HCT116 (cell line): ENCODE data around the gene RAD17.

ENCODE experiments used
- EGR1 ChIP-seq: IDR thresholded peaks from 2 replicates; pipeline ENCODE4 v1.6.1; 2012; ENCODE audit warnings: low read depth
- EZH2 ChIP-seq: fragments of 200-600 bp; sonication (generic); IDR thresholded peaks from 2 replicates; pipeline ENCODE4 v1.6.1; 2017; ENCODE audit warnings: antibody characterized with exemption, mixed run types
- EZH2phosphoT487 ChIP-seq: fragments of 200-600 bp; IDR thresholded peaks from 2 replicates; pipeline ENCODE4 v1.6.1; 2018; ENCODE audit warnings: antibody characterized with exemption, borderline replicate concordance
- FOSL1 ChIP-seq: IDR thresholded peaks from 2 replicates; pipeline ENCODE4 v1.6.1; 2012; ENCODE audit warnings: low read depth
- JUND ChIP-seq: IDR thresholded peaks from 2 replicates; pipeline ENCODE4 v1.6.1; 2012
- MAX ChIP-seq: IDR thresholded peaks from 2 replicates; pipeline ENCODE4 v1.6.1; 2012
- POLR2A ChIP-seq: IDR thresholded peaks from 2 replicates; pipeline ENCODE4 v1.7.0; 2011; ENCODE audit warnings: borderline replicate concordance; ENCODE audit not compliant: insufficient read depth, insufficient read length; ENCODE audit errors: extremely low read depth
- POLR2AphosphoS5 ChIP-seq: IDR thresholded peaks from 2 replicates; pipeline ENCODE4 v1.6.1; 2011; ENCODE audit warnings: mild to moderate bottlenecking, low read depth, low read length, moderate library complexity
- REST ChIP-seq: IDR thresholded peaks from 2 replicates; pipeline ENCODE4 v1.6.1; 2012; ENCODE audit warnings: low read depth
- SP1 ChIP-seq: IDR thresholded peaks from 2 replicates; pipeline ENCODE4 v1.6.1; 2012; ENCODE audit warnings: low read depth
- TF ChIP-seq, protein P1 (sequence below), 3 experiments: fragments of 200-600 bp in 1 of 3; sonication (generic) in 1 of 3; IDR thresholded peaks in 2 of 3; conservative IDR thresholded peaks in 1 of 3; 2 replicates each; pipeline ENCODE4 v1.5.1; 2012 to 2017; ENCODE audit warnings: low read depth in 2 of 3, low read length in 2 of 3, antibody characterized with exemption in 1 of 3, borderline replicate concordance in 1 of 3, control low read depth in 1 of 3, mild to moderate bottlenecking in 1 of 3, mixed read lengths in 1 of 3, mixed run types in 1 of 3, moderate library complexity in 1 of 3; ENCODE audit not compliant: insufficient read depth in 1 of 3

- TF ChIP-seq EGR1 (no peak), EZH2phosphoT487 (no peak), FOSL1 (no peak), EZH2 (no peak), REST (no peak), POLR2A (no peak), SP1 (no peak), MAX (no peak), POLR2AphosphoS5 (no peak), JUND (no peak)
- TF ChIP-seq, protein P1, sequence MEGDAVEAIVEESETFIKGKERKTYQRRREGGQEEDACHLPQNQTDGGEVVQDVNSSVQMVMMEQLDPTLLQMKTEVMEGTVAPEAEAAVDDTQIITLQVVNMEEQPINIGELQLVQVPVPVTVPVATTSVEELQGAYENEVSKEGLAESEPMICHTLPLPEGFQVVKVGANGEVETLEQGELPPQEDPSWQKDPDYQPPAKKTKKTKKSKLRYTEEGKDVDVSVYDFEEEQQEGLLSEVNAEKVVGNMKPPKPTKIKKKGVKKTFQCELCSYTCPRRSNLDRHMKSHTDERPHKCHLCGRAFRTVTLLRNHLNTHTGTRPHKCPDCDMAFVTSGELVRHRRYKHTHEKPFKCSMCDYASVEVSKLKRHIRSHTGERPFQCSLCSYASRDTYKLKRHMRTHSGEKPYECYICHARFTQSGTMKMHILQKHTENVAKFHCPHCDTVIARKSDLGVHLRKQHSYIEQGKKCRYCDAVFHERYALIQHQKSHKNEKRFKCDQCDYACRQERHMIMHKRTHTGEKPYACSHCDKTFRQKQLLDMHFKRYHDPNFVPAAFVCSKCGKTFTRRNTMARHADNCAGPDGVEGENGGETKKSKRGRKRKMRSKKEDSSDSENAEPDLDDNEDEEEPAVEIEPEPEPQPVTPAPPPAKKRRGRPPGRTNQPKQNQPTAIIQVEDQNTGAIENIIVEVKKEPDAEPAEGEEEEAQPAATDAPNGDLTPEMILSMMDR (IDR thresholded peaks at IDR 0.05 in 2 of 3, conservative IDR thresholded peaks at IDR 0.05 in 1 of 3; ENCODE audit: borderline replicate concordance in 1 of 3, insufficient read depth in 1 of 3, low read depth in 2 of 3, low read length in 2 of 3) = no peak
These were observed 37.8 kb upstream of the RAD17 start for GRCh38 chr5:69331528-69332445.
